ENCODE results near the gene ZNF143. TPM values are rescaled to one million over a fixed set of nuclear protein-coding genes. Genes with fewer than 3 reads are reported as not detected.

Gene ZNF143
- total RNA-seq, 6 experiments from 2014 or later = 17.5 to 23.0 (median 20.7) TPM

- no peak for TF ChIP-seq CTCF (IDR thresholded peaks at IDR 0.05)
- peak; percentile 87 for DNase-seq
- peak overlapping the region; percentile 98 for H3K27ac Mint-ChIP-seq
- peaks cover 19% of the 10 kb centered on the region for H3K27me3 Mint-ChIP-seq (ENCODE audit: insufficient read depth)
- no peaks in the 10 kb centered on the region; the same call in 1 of the 2 replicates for H3K9me3 Mint-ChIP-seq
- peaks cover 48% of the 10 kb centered on the region for H3K4me1 Mint-ChIP-seq (ENCODE audit: low read depth)
- peaks cover 52% of the 10 kb centered on the region for H3K36me3 Mint-ChIP-seq (ENCODE audit: low read depth)
- peak overlapping the region; percentile 83 for H3K4me3 Mint-ChIP-seq
These were observed 114.7 kb downstream of the ZNF143 start for GRCh38 chr11:9575260-9576240.

- no peak for DNase-seq
- peaks cover 65% of the 10 kb centered on the region for H3K36me3 Mint-ChIP-seq (ENCODE audit: low read depth)
- peaks cover 22% of the 10 kb centered on the region for H3K27me3 Mint-ChIP-seq (ENCODE audit: insufficient read depth)
- H3K4me3 Mint-ChIP-seq = peak overlapping the region; percentile 83
- no peak for TF ChIP-seq CTCF (IDR thresholded peaks at IDR 0.05)
- H3K9me3 Mint-ChIP-seq = no peaks in the 10 kb centered on the region; the same call in 1 of the 2 replicates
- peaks cover 48% of the 10 kb centered on the region for H3K4me1 Mint-ChIP-seq (ENCODE audit: low read depth)
- H3K27ac Mint-ChIP-seq = peak overlapping the region; percentile 98
These were observed 116.0 kb downstream of the ZNF143 start for GRCh38 chr11:9576701-9577381.

- H3K4me3 Mint-ChIP-seq = peak overlapping the region; percentile 83
- peaks cover 45% of the 10 kb centered on the region for H3K4me1 Mint-ChIP-seq (ENCODE audit: low read depth)
- H3K36me3 Mint-ChIP-seq (ENCODE audit: low read depth) = peaks cover 70% of the 10 kb centered on the region
- TF ChIP-seq CTCF (IDR thresholded peaks at IDR 0.05) = no peak
- peaks cover 20% of the 10 kb centered on the region for H3K27me3 Mint-ChIP-seq (ENCODE audit: insufficient read depth)
- no peak for DNase-seq
- no peaks in the 10 kb centered on the region; the same call in 1 of the 2 replicates for H3K9me3 Mint-ChIP-seq
- H3K27ac Mint-ChIP-seq = peak overlapping the region; percentile 98
These were observed 116.7 kb downstream of the ZNF143 start for GRCh38 chr11:9577556-9577955.

Other genes starting within 250 kb of the ZNF143 start
- 100 to 1,000 TPM in 1 of 6 experiments, 10 to 100 TPM in 5; 82.0 to 106 (median 92.8) TPM for gene DENND5A, start 195.7 kb upstream of the ZNF143 start, total RNA-seq (2021; fragmentation: NEBNext Ultra II Directional; extraction: Animal tissue kit (Norgen Biotek cat#: 25700))
- 10 to 100 TPM; 30.5 to 35.3 (median 32.6) TPM for gene TMEM41B, start 146.4 kb upstream of the ZNF143 start, total RNA-seq (2021; fragmentation: NEBNext Ultra II Directional; extraction: Animal tissue kit (Norgen Biotek cat#: 25700))
- 100 to 1,000 TPM; 134 to 172 (median 154) TPM for gene IPO7, start 76.4 kb upstream of the ZNF143 start, total RNA-seq (2021; fragmentation: NEBNext Ultra II Directional; extraction: Animal tissue kit (Norgen Biotek cat#: 25700))
- 10 to 100 TPM; 28.3 to 45.6 (median 39.4) TPM for gene WEE1, start 112.7 kb downstream of the ZNF143 start, total RNA-seq (2021; fragmentation: NEBNext Ultra II Directional; extraction: Animal tissue kit (Norgen Biotek cat#: 25700))
- gene SWAP70, start 203.1 kb downstream of the ZNF143 start, total RNA-seq (2021; fragmentation: NEBNext Ultra II Directional; extraction: Animal tissue kit (Norgen Biotek cat#: 25700)) = 10 to 100 TPM; 32.0 to 44.6 (median 37.0) TPM